GM18502 (cell line): ENCODE data around the gene RFC4.

ENCODE experiments used
- ATAC-seq: cut with Tn5 transposase; IDR thresholded peaks from one replicate; pipeline ENCODE4 v1.9.1; 2021; ENCODE audit warnings: mild to moderate bottlenecking; ENCODE audit not compliant: unreplicated experiment, poor library complexity

Gene RFC4

DNA sequence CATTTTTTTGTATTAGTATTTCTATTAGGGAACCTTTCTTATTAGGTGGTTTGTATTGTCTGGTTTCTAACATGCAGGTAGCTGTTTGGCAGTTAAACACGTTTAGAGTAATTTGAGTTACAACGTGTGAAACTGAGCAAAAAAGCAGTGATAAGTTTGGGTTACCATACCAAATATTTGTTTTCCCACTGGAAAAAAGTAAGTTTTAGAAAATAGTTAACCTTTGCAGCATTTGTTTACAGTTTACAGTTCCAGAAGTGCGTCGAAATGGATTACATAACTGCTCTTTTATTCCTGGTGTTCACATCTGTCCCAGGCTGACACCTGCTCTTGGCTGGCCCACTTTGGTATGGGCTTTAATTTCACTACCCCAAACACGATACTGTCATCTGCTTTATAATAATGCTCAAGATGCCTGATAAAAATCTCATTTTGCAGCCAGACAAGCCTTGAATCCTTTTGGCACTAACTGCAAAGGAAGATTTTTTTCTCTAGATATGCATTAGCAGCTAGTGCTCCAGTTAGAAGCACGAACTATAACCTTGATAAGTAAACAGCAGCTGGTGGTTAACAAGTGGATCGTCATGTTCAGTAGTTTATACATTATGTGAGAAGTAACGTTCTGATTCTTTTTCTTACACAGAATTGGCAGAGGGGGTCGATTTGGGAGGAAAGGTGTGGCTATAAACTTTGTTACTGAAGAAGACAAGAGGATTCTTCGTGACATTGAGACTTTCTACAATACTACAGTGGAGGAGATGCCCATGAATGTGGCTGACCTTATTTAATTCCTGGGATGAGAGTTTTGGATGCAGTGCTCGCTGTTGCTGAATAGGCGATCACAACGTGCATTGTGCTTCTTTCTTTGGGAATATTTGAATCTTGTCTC is 17.6 kb downstream of the RFC4 start:
- ATAC-seq: no peak

DNA sequence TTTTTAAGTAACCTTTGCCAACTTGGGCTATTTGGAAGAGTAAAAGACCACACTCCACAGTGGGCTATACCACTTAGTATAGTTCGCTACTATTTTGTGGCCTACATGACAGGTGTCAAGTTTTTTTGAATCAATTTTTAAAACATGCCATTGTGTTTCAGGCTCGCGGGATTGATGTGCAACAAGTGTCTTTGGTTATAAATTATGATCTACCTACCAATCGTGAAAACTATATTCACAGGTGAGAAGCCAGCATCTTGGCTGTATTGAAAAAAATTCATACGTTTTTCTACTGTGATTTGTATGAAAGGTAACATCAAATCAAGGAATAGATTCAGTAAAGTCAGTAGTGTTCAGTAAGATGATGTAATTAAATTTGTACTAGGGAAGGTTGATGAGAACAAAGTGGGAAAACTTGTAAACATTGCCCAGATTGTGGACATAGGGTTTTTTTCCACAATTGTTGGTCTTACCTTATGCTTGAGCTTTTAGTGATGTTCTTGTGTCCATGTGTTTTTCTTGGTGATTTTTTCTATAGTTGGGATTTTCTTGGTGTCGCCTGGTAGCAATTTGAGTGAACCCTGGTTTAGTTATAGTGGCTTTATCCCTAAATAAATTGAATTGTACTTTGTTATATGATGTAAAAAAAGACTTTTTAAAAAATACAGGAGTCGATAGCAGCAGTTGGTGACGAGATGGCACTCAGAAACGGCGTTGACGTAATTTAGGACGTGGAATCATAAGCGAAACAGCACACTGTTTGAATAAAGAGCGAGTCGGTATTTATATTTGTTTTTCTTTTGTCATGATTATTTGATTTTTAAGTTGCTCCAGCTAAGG is 18.4 kb downstream of the RFC4 start:
- no peak for ATAC-seq

DNA sequence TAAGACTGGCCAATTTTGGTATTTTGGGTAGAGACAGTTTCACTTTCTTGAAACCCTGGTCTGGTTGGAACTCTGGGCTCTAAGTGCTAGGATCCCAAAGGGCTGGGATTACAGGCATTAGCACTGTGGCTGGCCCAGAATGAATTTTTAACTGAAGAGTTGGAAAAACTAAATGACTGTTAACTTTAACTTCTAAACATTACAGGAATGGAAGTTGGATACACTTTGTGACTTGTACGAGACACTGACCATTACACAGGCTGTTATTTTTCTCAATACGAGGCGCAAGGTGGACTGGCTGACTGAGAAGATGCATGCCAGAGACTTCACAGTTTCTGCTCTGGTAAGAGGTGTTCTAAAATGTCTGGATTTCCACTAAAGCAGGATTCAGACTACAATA is 19.4 kb downstream of the RFC4 start:
- ATAC-seq: no peak

DNA sequence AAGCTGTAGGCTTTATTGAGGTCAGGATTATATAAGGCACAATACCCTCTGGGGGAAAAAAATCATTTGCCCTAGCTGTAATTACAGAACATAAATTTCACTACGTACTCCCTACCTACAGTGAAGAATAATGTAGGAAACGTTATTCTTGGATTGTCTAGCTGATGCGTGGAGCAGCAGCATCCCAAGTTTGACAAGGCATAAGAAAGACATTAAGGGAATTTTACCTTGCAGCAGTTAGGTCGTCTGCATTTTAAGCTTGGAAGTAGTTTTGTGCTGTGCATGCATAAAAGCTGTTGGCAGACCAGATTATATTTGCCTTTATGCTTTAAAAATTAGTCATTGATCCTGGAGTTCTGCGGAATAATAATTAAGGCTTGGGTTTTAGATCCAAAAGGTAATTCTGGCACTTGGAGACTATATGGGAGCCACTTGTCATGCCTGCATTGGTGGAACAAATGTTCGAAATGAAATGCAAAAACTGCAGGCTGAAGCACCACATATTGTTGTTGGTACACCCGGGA is 20.7 kb downstream of the RFC4 start:
- no peak for ATAC-seq

DNA sequence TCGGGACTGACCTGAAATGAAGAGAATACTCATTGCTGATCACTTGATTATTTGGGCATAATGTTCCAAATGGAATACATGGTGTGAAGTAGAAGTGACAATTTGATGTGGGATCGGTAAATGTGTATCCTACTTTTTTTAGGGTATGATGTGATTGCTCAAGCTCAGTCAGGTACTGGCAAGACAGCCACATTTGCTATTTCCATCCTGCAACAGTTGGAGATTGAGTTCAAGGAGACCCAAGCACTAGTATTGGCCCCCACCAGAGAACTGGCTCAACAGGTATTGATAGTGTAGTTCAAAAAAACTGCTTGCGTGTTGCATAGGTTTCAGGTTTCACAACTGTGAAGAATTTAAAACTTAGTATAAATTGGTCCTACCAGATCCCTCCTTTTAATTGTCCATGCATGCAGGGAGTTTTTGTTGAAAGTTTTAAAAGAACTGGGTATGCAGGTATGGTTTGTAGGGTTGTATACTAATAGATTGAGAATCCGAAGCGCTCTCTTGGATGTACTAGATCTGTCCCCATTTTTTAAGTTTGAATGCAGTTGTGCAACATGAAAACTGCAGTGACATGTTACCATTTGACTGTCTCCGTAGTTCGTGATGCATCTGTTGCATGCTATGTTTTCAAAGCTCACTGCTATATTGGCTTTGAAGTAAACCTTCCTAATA is 21.3 kb downstream of the RFC4 start:
- no peak for ATAC-seq

DNA sequence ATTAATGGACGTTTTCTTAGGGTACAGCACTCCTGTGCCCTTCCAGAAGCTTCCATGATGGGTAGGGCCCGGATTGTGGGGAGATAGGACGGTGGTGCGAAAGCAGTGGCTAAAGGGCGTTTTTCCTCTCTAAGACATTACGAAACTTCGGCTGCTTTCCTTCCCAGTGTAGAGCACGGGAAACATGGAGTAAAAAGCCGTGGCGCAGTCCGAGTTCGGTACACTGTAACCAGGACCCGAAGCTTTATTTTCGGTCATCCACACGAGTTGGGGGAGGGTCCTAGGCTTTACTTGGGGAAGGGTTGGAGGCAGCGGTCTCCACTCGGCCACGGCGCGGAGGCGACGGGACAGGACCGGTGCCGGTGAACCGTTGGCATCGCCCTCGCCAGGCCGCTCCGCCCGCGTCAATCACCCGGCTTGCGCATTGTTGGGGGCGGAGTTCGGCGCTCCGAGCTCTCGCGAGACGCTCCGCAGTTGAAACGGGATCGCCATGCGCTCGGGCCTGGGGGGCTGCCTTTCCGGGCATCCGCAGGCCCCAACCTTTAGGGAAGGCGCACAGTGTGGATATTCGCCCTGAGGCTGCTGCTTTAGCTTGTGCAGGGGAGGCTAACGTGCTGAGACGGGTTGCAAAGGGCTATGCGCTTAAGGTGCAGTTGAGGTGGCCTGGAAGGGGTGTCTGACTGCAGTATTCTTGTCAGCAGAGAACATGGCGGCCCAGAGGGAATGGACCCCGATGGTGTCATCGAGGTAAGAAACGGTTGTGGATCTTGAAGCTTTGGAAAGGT is 22.4 kb downstream of the RFC4 start:
- peak; percentile 68 for ATAC-seq

DNA sequence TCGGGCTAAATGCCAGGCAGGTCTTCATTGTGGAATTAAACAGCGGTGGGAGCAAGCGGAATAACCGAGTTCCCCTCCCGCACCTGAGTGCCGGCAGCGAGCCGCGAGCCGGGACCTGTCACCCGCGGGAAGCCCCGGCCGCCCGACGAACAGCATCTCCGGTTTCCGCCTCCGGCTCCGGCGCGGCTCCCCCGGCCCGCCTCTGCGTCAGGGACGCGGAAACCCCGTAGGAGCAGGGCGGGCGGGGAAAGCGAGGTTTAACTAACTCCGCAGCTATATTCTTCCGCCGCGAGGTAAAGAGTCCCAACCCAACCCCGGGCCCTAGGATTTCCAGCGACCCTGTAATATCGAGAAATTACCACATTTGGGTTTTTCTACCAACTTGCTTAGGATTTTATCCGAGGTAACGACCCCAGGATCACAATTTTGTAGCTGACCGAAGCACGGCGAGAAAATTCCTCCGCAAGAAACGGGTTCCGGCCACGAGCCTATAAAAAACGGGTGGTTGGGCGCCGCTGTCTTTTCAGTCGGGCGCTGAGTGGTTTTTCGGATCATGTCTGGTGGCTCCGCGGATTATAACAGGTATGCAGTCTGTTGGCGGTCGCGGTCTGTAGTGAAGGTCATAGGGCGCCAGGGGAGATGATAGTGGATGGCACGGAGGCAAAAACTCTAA is 23.1 kb downstream of the RFC4 start, which contains the start of gene EIF4A2:
TSS of gene EIF4A2 (plus strand) at position 520 of the 673 bp plus-strand sequence. CDS start at position 554, 34 bp downstream.
- peak; percentile 69 for ATAC-seq

DNA sequence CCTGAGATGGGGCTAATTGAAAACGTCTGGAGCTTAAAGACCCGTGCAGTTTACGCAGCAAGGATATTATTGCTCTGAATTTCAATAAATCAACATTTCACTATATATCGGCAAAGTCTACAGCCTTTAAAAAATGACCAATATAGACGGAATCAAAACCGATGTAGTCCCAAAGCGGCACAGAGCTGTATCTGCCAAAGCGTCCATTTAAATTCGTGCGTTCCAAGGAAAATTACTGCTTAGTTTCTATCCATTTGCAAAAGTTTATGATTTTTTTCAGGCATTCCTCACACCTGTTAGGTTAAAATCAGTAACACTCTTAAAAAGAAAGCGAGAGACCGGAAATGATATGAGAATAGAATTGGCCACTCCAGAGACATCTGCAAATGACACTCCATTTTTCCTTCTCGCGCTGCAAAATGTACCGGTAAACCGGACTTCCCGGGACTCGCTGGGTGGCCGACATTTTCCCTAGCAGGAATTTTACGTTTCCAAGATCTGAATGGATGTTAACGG is 23.7 kb downstream of the RFC4 start:
- ATAC-seq: peak; percentile 26

DNA sequence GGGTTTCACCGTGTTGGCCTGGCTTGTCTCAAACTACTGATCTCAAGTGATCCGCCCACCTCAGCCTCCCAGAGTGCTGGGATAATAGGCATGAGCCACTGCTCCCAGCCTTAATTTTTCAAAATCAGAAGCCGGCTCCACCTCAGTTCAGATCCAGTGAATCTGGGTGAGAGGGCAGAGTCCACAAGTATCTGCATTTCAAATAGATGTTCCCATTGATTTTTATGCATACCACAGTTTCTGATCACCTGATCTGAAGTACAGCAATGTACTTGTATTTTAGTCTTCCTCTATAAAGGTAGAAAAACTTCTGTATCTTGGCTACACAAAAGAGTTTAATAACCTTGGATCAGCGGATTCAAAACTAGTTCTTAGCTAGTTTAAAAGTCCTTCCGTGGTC is 27.1 kb downstream of the RFC4 start:
- ATAC-seq: no peak

DNA sequence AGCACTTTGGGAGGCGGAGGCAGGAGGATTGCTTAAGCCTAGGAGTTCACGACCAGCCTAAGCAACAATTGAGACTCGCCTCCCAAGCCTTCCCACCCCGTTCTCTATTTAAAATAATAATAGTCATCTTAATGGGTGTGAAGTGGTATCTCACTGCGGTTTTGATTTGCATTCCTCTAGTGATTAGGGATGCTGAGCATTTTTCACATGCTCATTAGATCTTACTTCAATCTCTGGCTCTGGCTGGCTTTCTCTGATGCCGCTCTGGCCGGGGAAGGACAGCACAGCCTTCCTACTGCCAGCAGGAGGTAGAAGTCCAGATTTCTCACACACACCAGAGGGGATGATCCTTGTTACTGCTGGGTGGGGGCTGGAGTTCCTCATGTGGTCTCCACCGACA is 30.3 kb downstream of the RFC4 start:
- ATAC-seq: no peak

DNA sequence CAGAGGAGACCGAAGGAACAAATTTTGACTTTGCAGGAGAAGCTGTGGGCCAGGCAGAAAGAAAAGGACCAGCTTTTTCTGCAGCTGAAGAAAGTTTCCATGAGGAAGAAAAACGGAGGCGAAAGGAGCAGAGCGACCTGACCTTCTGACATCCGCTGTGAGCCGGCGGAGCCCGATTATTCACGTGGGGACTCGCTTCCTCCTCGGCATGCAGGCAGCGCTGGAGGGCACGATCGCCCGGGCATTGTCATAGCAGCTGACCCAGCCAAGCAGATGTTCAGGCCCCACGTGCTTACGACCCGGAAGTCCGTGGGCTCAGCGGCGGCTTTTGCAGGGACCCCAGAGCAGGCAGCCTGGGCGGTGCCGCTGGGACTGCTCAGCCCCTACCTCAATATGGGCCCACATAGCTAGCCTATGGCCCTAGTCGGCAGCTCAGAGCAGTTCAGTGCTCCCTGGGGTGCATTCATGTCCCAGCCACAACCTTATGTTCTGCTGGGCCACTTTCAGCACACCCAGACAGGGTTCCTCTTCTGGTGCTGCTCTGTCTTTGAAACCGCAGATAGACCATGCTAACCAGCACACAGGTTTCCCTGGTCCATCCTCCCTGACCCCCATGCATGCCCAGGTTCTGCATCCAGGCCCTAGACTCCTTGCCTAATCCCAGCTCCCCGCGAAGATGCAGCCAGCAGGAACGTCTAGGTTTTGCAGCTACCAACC is 33.4 kb downstream of the RFC4 start:
- peak; percentile 94 for ATAC-seq

DNA sequence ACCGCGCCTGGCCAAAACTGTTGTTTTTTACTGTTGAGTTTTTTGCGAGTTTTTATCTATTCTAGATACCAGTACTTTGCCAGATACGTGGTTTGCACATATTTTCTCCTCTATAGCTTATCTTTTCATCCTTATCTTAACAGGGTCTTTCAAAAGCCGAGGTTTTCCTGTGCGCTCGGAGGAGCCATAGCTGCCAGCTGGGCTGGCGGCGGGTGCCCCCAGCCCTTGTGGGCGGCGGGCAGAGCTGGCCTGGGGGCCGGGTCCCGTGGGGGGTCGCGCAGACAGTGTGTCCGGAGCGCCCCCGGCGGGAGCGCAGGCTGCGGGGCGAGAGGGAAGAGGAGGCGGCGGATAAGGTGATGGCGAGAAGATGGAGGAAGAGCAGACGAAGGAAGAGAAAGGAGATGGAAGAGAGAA is 34.0 kb downstream of the RFC4 start:
- peak; percentile 33 for ATAC-seq

DNA sequence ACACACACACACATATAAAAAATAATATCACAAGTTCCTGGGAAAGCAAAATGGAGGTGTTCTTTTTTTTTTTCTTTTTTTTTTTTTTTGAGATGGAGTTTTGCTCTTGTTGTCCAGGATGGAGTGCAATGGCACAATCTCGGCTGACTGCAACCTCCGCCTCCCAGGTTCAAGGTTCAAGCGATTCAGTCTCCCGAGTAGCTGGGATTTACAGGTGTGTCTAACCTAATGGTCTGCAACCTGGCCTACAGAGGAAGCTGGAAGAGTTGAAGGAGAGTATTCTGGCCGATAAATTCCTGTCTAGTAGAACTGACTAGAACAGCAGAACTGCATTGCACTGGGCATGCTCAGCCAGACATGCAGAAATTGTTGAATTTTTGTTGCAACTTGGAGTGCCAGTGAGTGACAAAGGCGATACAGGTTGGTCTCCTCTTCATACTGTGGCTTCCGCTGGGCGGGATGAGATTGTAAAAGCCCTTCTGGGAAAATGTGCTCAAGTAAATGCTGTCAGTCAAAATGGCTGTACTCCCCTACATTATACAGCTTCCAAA is 45.3 kb downstream of the RFC4 start:
- ATAC-seq: no peak

DNA sequence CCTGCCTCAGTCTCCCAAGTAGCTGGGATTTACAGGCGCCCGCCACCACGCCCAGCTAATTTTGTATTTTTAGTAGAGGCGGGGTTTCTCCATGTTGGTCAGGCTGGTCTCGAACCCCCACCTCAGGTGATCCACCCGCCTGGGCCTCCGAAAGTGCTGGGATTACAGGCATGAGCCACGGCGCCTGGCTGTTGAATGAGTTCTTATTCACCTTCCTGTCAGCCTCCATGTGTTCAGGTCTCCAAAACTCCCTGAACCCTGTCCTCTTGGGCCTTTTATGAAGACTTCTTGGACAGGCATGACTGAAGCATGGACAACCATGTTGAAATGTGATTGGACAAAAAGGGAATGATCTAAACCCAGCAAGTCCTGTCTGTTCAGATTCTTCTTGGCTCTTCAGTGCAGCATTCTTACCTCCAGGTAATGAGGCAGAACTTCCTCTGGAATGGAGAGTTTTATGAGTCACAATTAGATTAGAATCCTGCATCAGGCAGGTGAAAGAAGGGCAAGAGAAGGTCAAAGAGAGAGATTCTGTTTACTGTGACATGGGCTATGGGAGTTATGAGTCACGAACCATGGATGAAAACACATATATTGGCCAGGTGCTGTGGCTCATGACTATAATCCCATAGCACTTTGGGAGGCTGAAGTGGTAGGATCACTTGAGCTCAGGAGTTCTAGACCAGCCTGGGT is 46.0 kb downstream of the RFC4 start:
- no peak for ATAC-seq

DNA sequence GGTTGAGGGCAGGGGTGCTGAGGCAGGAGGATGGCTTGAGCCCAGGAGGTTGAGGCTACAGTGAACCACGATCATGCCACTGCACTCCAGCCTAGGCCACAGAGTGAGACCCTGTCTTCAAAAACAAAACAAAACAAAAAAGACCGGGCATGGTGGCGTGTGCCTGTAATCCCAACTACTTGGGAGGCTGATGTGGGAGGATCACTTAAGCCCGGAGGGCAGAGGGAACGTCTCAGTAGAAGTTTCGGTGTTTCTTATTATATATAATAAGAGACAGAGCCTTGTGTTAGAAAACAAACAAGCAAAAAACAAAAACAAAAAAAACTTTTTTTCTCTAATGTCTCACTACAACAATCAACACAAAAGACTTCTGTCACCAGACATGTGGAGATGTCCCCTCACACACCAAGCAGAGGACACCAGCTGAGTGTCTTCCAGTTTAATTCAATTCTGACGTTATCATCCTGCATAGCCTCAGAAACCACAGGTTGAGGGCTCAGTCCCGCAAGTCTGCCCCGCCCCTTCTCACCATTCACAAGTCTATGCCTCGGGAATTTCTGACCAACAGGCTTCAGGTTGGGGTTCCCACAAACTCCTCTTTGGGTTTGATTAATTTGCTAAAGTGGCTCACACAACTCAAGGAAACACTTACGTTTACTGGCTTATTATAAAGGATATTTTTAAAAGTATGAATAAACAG is 46.9 kb downstream of the RFC4 start:
- no peak for ATAC-seq

DNA sequence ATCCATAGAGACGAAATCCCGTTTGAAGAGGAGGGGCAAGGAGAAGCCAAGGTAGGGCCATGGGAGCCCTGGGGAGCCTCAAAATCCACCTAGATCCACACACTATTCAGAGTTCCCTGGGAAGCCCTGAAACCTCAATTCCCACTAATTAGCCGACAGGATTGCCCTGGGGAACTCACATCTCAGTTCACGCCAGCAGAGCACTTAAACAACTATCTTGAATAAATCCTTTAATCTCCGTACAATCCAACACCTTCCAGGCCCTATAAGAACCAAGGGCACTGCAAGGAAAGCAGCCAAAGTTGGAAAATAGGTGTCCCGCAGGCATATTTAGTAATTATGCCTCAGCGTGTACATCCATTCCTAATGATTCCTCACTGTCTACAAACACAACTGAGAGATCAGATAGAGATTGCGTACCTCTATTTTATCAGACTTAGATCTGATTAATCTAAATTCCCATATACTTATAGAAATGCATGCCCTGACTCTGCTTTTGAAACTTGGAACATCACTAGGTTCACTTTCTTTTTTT is 48.5 kb downstream of the RFC4 start:
- ATAC-seq: no peak

DNA sequence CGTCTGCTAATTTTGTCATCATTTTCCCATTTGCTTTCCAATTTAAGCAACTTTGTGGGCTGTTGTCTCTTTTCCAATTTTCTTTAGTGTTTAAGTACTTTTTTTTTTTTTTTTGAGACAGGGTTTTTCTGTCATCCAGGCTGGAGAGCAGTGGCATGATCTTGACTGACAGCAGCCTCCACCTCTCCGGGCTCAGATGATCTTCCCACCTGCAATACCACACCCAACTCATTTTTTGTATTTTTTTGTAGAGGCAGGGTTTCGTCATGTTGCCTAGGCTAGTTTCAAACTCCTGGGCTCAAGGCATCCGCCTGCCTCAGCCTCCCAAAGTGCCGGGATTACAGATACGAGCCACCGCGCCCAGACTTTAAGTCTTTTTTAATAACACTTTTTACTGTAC is 49.1 kb downstream of the RFC4 start:
- ATAC-seq: no peak
